C1 segment of cervical spinal cord (tissue), 14 donors: ENCODE data around the gene PAX8.
A peak's percentile ranks its signal among the peaks of the same experiment; 100 is the strongest.

ENCODE experiments used
- DNase-seq, 14 donors: peaks; one replicate each; lab custom pipeline; 2025; lab: John Stamatoyannopoulos, UW

The PAX8 gene

GRCh38 chr2:113220970-113221708 is 57.6 kb downstream of the PAX8 start:
- DNase-seq = no peak

- no peak for DNase-seq
Observed at GRCh38 chr2:113219889-113220641, 58.7 kb downstream of the PAX8 start.

GRCh38 chr2:113219525-113219888 is 59.2 kb downstream of the PAX8 start:
- no peak for DNase-seq

- DNase-seq = no peak
Observed at GRCh38 chr2:113219092-113219441, 59.7 kb downstream of the PAX8 start.

GRCh38 chr2:113218283-113219091 is 60.2 kb downstream of the PAX8 start:
- peak in 1 of 14 donors; percentile 18 for DNase-seq

- no peak for DNase-seq
Observed at GRCh38 chr2:113217455-113218282, 61.1 kb downstream of the PAX8 start.

GRCh38 chr2:113216891-113217454 is 61.7 kb downstream of the PAX8 start:
- DNase-seq = no peak

GRCh38 chr2:113216321-113216720 is 62.4 kb downstream of the PAX8 start:
- no peak for DNase-seq

GRCh38 chr2:113215056-113215455 is 63.7 kb downstream of the PAX8 start:
- no peak for DNase-seq

- no peak for DNase-seq
Observed at GRCh38 chr2:113214141-113214540, 64.6 kb downstream of the PAX8 start.

GRCh38 chr2:113213061-113213930 is 65.4 kb downstream of the PAX8 start:
- no peak for DNase-seq

- peak in 3 of 14 donors; percentile 17 to 40 (median 21) for DNase-seq
Observed at GRCh38 chr2:113212245-113213060, 66.3 kb downstream of the PAX8 start.

- no peak for DNase-seq
Observed at GRCh38 chr2:113211226-113212105, 67.3 kb downstream of the PAX8 start.

GRCh38 chr2:113209646-113210171 is 69.0 kb downstream of the PAX8 start:
- DNase-seq = no peak

- DNase-seq = no peak
Observed at GRCh38 chr2:113209011-113209645, 69.6 kb downstream of the PAX8 start.

- DNase-seq = no peak
Observed at GRCh38 chr2:113208396-113208795, 70.3 kb downstream of the PAX8 start.

- no peak for DNase-seq
Observed at GRCh38 chr2:113207021-113207420, 71.7 kb downstream of the PAX8 start.
